Pericardium fibroblast (primary cell): ENCODE results near the gene HBB. TPM values are rescaled to one million over a fixed set of nuclear protein-coding genes. Genes with fewer than 3 reads are reported as not detected.

Source experiments
- total RNA-seq: library from RNA; depleted of rRNA; stranded (reverse); fragments of >200 nt; gene quantifications from 2 replicates; pipeline ENCODE4 v1.2.3, GENCODE V29; 2015

Gene HBB
- not detected in 2 replicates for total RNA-seq

DNA sequence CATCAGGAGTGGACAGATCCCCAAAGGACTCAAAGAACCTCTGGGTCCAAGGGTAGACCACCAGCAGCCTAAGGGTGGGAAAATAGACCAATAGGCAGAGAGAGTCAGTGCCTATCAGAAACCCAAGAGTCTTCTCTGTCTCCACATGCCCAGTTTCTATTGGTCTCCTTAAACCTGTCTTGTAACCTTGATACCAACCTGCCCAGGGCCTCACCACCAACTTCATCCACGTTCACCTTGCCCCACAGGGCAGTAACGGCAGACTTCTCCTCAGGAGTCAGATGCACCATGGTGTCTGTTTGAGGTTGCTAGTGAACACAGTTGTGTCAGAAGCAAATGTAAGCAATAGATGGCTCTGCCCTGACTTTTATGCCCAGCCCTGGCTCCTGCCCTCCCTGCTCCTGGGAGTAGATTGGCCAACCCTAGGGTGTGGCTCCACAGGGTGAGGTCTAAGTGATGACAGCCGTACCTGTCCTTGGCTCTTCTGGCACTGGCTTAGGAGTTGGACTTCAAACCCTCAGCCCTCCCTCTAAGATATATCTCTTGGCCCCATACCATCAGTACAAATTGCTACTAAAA, at the start of gene HBB:
Gene HBB (minus strand): TSS at position 340 of the 579 bp plus-strand sequence. CDS start 50 bp downstream, at position 290.

DNA sequence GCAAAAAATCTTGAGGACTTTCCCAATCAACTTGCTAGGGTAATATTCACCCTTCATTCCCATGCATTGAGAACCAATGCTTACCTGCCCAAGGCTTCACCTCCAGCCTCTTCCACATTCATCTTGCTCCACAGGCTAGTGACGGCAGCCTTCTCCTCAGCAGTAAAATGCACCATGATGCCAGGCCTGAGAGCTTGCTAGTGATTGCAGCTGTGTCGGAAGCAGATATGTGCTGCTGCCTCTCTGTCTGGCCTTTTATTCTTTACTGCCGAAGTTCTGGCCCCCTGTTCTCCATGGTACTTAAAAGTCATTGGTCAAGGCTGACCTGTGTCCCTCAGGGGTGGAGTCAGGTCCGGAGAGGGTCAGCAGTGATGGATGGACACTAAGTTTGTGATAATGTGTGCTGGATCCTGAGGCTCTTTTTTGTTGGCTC, 42.9 kb upstream of the HBB start, which contains the start of gene HBE1:
Gene HBE1 (minus strand): TSS at position 231 of the 433 bp plus-strand sequence. CDS start 55 bp downstream, at position 176.

DNA sequence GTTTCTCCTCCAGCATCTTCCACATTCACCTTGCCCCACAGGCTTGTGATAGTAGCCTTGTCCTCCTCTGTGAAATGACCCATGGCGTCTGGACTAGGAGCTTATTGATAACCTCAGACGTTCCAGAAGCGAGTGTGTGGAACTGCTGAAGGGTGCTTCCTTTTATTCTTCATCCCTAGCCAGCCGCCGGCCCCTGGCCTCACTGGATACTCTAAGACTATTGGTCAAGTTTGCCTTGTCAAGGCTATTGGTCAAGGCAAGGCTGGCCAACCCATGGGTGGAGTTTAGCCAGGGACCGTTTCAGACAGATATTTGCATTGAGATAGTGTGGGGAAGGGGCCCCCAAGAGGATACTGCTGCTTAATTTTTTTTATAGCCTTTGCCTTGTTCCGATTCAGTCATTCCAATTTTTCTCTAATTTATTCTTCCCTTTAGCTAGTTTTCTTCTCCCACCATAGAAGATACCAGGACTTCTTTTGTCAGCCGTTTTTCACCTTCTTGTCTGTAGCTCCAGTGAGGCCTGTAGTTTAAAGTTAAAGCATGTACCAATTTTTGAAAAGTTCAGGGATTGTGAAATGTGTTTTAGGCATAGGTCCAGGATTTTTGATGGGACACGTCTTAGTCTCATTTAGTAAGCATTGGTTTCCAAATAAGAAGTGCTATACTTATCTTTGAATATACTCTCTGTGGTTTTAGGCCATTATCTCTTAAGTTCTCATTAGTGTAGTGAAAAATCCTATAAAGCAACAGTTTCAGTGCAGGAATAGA, 28.0 kb upstream of the HBB start, which contains the start of gene HBG2:
Gene HBG2 (minus strand): TSS at position 136 of the 768 bp plus-strand sequence. CDS start 53 bp downstream, at position 83.

DNA sequence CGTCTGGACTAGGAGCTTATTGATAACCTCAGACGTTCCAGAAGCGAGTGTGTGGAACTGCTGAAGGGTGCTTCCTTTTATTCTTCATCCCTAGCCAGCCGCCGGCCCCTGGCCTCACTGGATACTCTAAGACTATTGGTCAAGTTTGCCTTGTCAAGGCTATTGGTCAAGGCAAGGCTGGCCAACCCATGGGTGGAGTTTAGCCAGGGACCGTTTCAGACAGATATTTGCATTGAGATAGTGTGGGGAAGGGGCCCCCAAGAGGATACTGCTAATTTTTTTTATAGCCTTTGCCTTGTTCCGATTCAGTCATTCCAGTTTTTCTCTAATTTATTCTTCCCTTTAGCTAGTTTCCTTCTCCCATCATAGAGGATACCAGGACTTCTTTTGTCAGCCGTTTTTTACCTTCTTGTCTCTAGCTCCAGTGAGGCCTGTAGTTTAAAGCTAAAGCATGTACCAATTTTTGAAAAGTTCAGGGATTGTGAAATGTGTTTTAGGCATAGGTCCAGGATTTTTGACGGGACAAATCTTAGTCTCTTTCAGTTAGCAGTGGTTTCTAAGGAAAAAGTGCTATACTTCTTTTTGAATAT, 23.0 kb upstream of the HBB start, which contains the start of gene HBG1:
Gene HBG1 (minus strand): TSS at position 51 of the 590 bp plus-strand sequence. CDS start 53 bp downstream, outside the sequence.

DNA sequence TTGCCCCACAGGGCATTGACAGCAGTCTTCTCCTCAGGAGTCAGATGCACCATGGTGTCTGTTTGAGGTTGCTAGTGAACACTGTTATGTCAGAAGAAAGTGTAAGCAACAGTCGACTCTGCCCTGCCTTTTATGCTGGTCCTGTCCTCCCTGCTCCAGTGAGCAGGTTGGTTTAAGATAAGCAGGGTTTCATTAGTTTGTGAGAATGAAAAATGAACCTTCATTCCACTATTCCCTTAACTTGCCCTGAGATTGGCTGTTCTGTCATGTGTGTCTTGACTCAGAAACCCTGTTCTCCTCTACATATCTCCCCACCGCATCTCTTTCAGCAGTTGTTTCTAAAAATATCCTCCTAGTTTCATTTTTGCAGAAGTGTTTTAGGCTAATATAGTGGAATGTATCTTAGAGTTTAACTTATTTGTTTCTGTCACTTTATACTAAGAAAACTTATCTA, 7.5 kb upstream of the HBB start, which contains the start of gene HBD:
Gene HBD (minus strand): TSS at position 103 of the 454 bp plus-strand sequence. CDS start 50 bp downstream, at position 53.

DNA sequence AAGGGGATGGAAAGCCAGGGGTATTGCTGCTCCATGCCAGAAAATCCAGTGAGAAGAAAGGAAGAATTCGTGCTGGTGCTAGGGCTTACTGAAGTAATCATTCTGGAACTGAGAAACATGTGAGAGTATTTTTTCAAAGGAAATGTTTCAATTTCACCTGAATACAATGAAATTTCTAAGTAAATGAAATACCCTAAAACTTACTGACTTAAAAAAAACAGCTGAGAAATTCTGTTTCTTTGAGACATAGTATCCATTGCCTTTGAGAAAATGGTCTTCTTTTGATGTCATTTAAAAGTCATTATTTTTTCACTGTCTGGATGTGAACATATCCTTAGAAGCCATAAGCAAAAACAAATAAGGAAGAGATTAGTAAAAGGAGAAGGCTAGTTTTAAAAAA, 26.3 kb downstream of the HBB start, which contains the start of gene OR51V1:
Gene OR51V1 (minus strand): TSS at position 101 of the 400 bp plus-strand sequence. CDS start 0 bp downstream, at position 101.

Other genes starting within 250 kb of the HBB start
- gene OR51L1, start 232.2 kb downstream of the HBB start, total RNA-seq = not detected in 2 replicates
- gene OR52J3, start 180.5 kb downstream of the HBB start, total RNA-seq = not detected in 2 replicates
- not detected in 2 replicates for gene OR52E2, start 167.4 kb downstream of the HBB start, total RNA-seq
- gene OR52E1, start 157.5 kb downstream of the HBB start, total RNA-seq = not detected in 2 replicates
- not detected in 2 replicates for gene OR52A5, start 88.7 kb downstream of the HBB start, total RNA-seq
- gene OR52A1, start 72.3 kb downstream of the HBB start, total RNA-seq = not detected in 2 replicates
- gene OR51V1, start 26.4 kb downstream of the HBB start, total RNA-seq = not detected in 2 replicates
- gene HBD, start 7.4 kb upstream of the HBB start, total RNA-seq = not detected in 2 replicates
- not detected in 2 replicates for gene HBG1, start 22.8 kb upstream of the HBB start, total RNA-seq
- gene HBG2, start 27.7 kb upstream of the HBB start, total RNA-seq = not detected in 2 replicates
- gene HBE1, start 42.9 kb upstream of the HBB start, total RNA-seq = not detected in 2 replicates
- gene OR51B4, start 74.9 kb upstream of the HBB start, total RNA-seq = not detected in 2 replicates
- gene OR51B2, start 97.2 kb upstream of the HBB start, total RNA-seq = not detected in 2 replicates
- not detected in 2 replicates for gene OR51B5, start 116.5 kb upstream of the HBB start, total RNA-seq
- not detected in 2 replicates for gene OR51B6, start 124.4 kb upstream of the HBB start, total RNA-seq
- not detected in 2 replicates for gene OR51M1, start 156.7 kb upstream of the HBB start, total RNA-seq
- gene OR51Q1, start 195.0 kb upstream of the HBB start, total RNA-seq = not detected in 2 replicates
- not detected in 2 replicates for gene OR51I1, start 214.4 kb upstream of the HBB start, total RNA-seq
- not detected in 2 replicates for gene OR51I2, start 222.3 kb upstream of the HBB start, total RNA-seq